GM19025 (cell line): ENCODE results near the gene OXLD1.
A peak's percentile ranks its signal among the peaks of the same experiment; 100 is the strongest.

Source experiments
- ATAC-seq: cut with Tn5 transposase; IDR thresholded peaks from one replicate; pipeline ENCODE4 v1.9.1; 2021; ENCODE audit warnings: mild to moderate bottlenecking, low read depth, moderate library complexity; ENCODE audit not compliant: unreplicated experiment

The OXLD1 gene

GRCh38 chr17:81655378-81656117, 10.9 kb downstream of the OXLD1 start:
- no peak for ATAC-seq

- ATAC-seq, result no peak
Measured at GRCh38 chr17:81652906-81653771, 13.3 kb downstream of the OXLD1 start.

GRCh38 chr17:81651692-81652091, 14.7 kb downstream of the OXLD1 start:
- no peak for ATAC-seq

GRCh38 chr17:81650951-81651350, 15.5 kb downstream of the OXLD1 start:
- ATAC-seq, result no peak

- ATAC-seq, result no peak
Measured at GRCh38 chr17:81648707-81649085, 17.7 kb downstream of the OXLD1 start.

GRCh38 chr17:81648013-81648706, 18.2 kb downstream of the OXLD1 start:
- ATAC-seq, result no peak

- no peak for ATAC-seq
Measured at GRCh38 chr17:81647640-81648012, 18.8 kb downstream of the OXLD1 start.

- ATAC-seq, result no peak
Measured at GRCh38 chr17:81646869-81647600, 19.4 kb downstream of the OXLD1 start.

GRCh38 chr17:81644976-81645952, 21.1 kb downstream of the OXLD1 start:
- ATAC-seq, result no peak

- ATAC-seq, result no peak
Measured at GRCh38 chr17:81644496-81644895, 21.9 kb downstream of the OXLD1 start.

- no peak for ATAC-seq
Measured at GRCh38 chr17:81641825-81642489, 24.4 kb downstream of the OXLD1 start.

GRCh38 chr17:81640011-81640410, 26.4 kb downstream of the OXLD1 start:
- ATAC-seq, result no peak

- no peak for ATAC-seq
Measured at GRCh38 chr17:81638683-81639082, 27.7 kb downstream of the OXLD1 start.

GRCh38 chr17:81636505-81637288, 29.7 kb downstream of the OXLD1 start, which contains the start of the genes NPLOC4 and TSPAN10:
TSS of gene NPLOC4 (minus strand) at chr17:81637112. CDS start at chr17:81636930, 182 bp downstream.
TSS of gene TSPAN10 (plus strand) at chr17:81637196. CDS start at chr17:81642413, 5,217 bp downstream.
- ATAC-seq, result peak; percentile 85

- ATAC-seq, result no peak
Measured at GRCh38 chr17:81635973-81636504, 30.4 kb downstream of the OXLD1 start.

GRCh38 chr17:81635431-81635830, 31.0 kb downstream of the OXLD1 start:
- no peak for ATAC-seq

- no peak for ATAC-seq
Measured at GRCh38 chr17:81631482-81631881, 34.9 kb downstream of the OXLD1 start.

GRCh38 chr17:81630274-81630673, 36.1 kb downstream of the OXLD1 start:
- ATAC-seq, result no peak
